WTC11 (cell line): ENCODE data around the gene VPS18.

Experiments used
- CTCF ChIP-seq: fragments of 200-600 bp; IDR thresholded peaks from 2 replicates; pipeline ENCODE4 v1.8.0; 2022; ENCODE audit warnings: antibody characterized with exemption
- NR3C1 ChIP-seq: sonication (generic); formaldehyde crosslinking; conservative IDR thresholded peaks from 2 replicates; pipeline ENCODE4 v1.8.1; 2023; ENCODE audit warnings: low read depth, mild to moderate bottlenecking, missing genetic modification reagents
- PREB ChIP-seq: sonication (generic); formaldehyde crosslinking; IDR thresholded peaks from 2 replicates; pipeline ENCODE4 v1.8.1; 2022; ENCODE audit warnings: mild to moderate bottlenecking, missing genetic modification reagents, moderate library complexity, borderline replicate concordance
- ZBTB21 ChIP-seq: sonication (generic); formaldehyde crosslinking; IDR thresholded peaks from 2 replicates; pipeline ENCODE4 v1.8.1; 2023; ENCODE audit warnings: mild to moderate bottlenecking, missing genetic modification reagents, borderline replicate concordance
- ZBTB43 ChIP-seq: sonication (generic); formaldehyde crosslinking; IDR thresholded peaks from 2 replicates; pipeline ENCODE4 v1.8.1; 2023; ENCODE audit warnings: mild to moderate bottlenecking, missing genetic modification reagents

- TF ChIP-seq CTCF: no peak
- TF ChIP-seq NR3C1 (CRISPR knock-in tag): no peak
- TF ChIP-seq ZBTB43 (CRISPR knock-in tag): no peak
- no peak for TF ChIP-seq PREB
- TF ChIP-seq ZBTB21 (CRISPR knock-in tag): no peak
These were observed 27.8 kb downstream of the VPS18 start for GRCh38 chr15:40921949-40922607.
